Ascending aorta (tissue), 2 donors: ENCODE measurements around the gene TMEM243. TPM values are rescaled to one million over a fixed set of nuclear protein-coding genes. Genes with fewer than 3 reads are reported as not detected.

Source experiments
- DNase-seq, 2 donors: peaks; one replicate each; pipeline ENCODE4 v3.0.0-alpha.2; 2019; ENCODE audit warnings: low spot score in 2 of 2
- H3K27ac ChIP-seq, 2 donors: fragments of 200-600 bp; sonication (generic); one replicate each; pipeline ENCODE4 v1.5.1; 2016 to 2017; ENCODE audit warnings: mild to moderate bottlenecking in 1 of 2
- H3K27me3 ChIP-seq: fragments of 200-600 bp; sonication (generic); one replicate; pipeline ENCODE4 v1.5.1; 2017
- H3K36me3 ChIP-seq, 2 donors: fragments of 200-600 bp; sonication (generic); one replicate each; pipeline ENCODE4 v1.5.1; 2016
- H3K4me1 ChIP-seq, 2 donors: fragments of 200-600 bp; sonication (generic); one replicate each; pipeline ENCODE4 v1.5.1; 2016 to 2017; ENCODE audit warnings: mild to moderate bottlenecking in 1 of 2
- H3K4me3 ChIP-seq, 2 donors: fragments of 200-600 bp; sonication (generic); one replicate each; pipeline ENCODE4 v1.5.1; 2016 to 2017; ENCODE audit warnings: mild to moderate bottlenecking in 1 of 2
- H3K9me3 ChIP-seq, 2 donors: fragments of 200-600 bp; sonication (generic); one replicate each; pipeline ENCODE4 v1.5.1; 2016
- intact Hi-C: fragments of 100-400 bp; cut with DNase I; formaldehyde crosslinking; loops from one replicate; pipeline ENCODE4 v1.15.1; 2023
- total RNA-seq: library from RNA; depleted of rRNA; stranded (reverse); fragments of >200 nt; gene quantifications from one replicate; pipeline ENCODE4 v1.1.0, GENCODE V29; 2016
- TF ChIP-seq, protein P1 (sequence below), 3 experiments: fragments of 200-600 bp in 2 of 3; fragments of 450-650 bp in 1 of 3; sonication (generic) in 2 of 3; IDR thresholded peaks; one replicate each; pipeline ENCODE4 v1.5.1; 2016 to 2019; ENCODE audit warnings: antibody characterized with exemption in 3 of 3, mild to moderate bottlenecking in 1 of 3, moderate library complexity in 1 of 3

TMEM243 gene
- total RNA-seq, 1 donor from 2014 or later: 27.5 TPM

DNA sequence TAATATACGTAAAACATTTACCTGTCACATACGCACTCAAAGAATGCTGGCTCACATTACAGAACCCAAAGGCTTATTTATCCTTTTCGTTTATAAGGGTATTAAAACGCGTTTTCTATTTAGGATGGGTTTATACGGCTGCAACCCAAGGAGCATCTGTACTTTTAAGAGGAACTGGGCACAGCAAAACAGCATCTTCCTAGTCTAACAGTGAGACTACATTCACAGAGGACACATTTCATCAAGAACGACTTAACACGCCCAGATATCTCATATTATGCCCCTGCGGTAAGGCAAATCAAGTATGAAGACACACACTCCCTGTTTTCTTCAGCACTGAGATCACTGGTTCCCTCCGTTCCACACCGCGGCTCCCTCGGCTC is 67.8 kb downstream of the TMEM243 start:
- H3K27me3 ChIP-seq: no peaks in the 10 kb centered on the region
- TF ChIP-seq, protein P1, sequence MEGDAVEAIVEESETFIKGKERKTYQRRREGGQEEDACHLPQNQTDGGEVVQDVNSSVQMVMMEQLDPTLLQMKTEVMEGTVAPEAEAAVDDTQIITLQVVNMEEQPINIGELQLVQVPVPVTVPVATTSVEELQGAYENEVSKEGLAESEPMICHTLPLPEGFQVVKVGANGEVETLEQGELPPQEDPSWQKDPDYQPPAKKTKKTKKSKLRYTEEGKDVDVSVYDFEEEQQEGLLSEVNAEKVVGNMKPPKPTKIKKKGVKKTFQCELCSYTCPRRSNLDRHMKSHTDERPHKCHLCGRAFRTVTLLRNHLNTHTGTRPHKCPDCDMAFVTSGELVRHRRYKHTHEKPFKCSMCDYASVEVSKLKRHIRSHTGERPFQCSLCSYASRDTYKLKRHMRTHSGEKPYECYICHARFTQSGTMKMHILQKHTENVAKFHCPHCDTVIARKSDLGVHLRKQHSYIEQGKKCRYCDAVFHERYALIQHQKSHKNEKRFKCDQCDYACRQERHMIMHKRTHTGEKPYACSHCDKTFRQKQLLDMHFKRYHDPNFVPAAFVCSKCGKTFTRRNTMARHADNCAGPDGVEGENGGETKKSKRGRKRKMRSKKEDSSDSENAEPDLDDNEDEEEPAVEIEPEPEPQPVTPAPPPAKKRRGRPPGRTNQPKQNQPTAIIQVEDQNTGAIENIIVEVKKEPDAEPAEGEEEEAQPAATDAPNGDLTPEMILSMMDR (IDR thresholded peaks at IDR 0.05): no peak
- H3K27ac ChIP-seq: peak overlapping the region; percentile 96 to 99
- no peaks in the 10 kb centered on the region for H3K9me3 ChIP-seq
- H3K4me1 ChIP-seq: peaks cover 3 to 17% of the 10 kb centered on the region in 2 donors
- H3K4me3 ChIP-seq: peak overlapping the region; percentile 81 to 88
- no peaks in the 10 kb centered on the region for H3K36me3 ChIP-seq
- no peak for DNase-seq
- intact Hi-C loops: loop anchor here (1.0 to 10.0 kb wide), 10 partner anchors 69 to 1063 kb away; partner anchors contain the start of genes CROT, DBF4, ELAPOR2 and RUNDC3B

DNA sequence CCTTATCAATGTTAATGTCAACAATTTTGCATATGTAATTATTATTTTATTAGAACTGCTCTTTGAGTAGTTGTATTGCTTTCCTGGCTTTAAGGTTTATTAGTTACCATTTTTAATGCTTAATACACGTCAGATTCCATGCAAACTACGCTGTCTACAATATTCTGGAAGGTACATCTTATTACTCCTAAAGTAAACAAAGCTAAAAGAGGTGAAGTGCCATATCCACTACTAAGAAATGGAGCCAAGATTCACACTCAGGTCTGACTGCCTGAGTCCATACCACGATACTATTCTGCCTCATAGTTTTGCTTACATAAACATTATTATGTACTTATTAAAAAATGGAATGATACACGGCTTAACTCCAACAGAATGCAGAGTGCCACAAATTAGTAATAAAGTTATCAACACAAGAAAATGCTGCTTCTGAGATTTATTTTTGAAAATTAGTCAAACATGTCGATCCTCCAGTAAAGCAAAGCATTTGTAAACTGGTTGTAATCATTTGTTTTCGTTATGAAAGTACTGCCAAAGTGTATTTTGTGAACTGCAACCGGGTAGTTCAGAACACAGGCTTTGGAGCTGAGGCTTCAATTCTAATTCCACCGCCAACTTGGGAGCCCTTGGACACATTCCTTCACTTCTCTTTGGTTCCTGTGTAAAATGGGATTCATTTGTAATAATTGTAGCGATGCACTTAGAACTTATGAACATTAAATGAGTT is 68.4 kb downstream of the TMEM243 start:
- peak overlapping the region; percentile 96 to 99 for H3K27ac ChIP-seq
- H3K9me3 ChIP-seq: no peaks in the 10 kb centered on the region
- intact Hi-C loops: loop anchor here (5.0 to 10.0 kb wide), 5 partner anchors 86 to 1064 kb away; partner anchors contain the start of gene RUNDC3B

DNA sequence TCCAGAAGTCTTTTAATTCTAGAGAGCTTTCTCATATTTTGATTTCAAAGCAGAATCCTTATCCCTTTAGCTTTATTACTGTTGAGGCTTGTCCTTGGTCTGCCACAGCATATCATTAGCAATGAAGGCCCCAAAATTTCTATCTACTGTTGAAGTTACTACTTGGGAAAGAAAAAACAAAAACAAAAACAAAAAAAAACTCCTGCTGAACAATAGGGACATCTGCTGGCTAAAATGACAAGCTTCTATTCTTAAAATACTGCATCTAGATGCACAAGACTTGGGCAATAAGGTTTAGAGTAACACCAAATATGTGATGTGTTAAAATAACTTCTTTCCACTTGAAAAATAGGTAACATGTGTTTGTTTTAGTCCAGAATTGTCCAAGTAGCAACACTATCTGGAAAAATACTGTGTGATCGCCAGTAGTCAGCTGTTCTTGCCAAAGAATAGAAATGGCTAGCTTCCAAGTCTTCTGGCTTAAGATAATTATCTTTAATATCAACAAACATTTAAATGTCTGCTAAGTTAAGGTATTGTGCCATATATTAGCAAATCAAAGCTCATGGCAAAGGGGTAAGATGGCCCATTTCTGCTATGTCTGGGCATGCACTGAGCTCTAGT is 71.1 kb downstream of the TMEM243 start:
- Histone ChIP-seq H3K36me3 (no peaks in the 10 kb centered on the region), H3K27ac (no peak overlapping the region), H3K4me3 (no peak overlapping the region), H3K9me3 (no peaks in the 10 kb centered on the region), H3K27me3 (no peaks in the 10 kb centered on the region), H3K4me1 (peaks cover under 1 to 3% of the 10 kb centered on the region in 2 donors)
- intact Hi-C loops: no loop called here
- TF ChIP-seq, protein P1 (IDR thresholded peaks at IDR 0.05): peak; percentile 12 to 34 (median 29)
- no peak for DNase-seq

More for the DNA sequence above, 68.4 kb downstream of the TMEM243 start:
- TF ChIP-seq, protein P1 (IDR thresholded peaks at IDR 0.05): no peak
- no peak for DNase-seq
- Histone ChIP-seq H3K4me3 (peak overlapping the region; percentile 81 to 88), H3K36me3 (no peaks in the 10 kb centered on the region), H3K27me3 (no peaks in the 10 kb centered on the region), H3K4me1 (peaks cover 3 to 13% of the 10 kb centered on the region in 2 donors)

DNA sequence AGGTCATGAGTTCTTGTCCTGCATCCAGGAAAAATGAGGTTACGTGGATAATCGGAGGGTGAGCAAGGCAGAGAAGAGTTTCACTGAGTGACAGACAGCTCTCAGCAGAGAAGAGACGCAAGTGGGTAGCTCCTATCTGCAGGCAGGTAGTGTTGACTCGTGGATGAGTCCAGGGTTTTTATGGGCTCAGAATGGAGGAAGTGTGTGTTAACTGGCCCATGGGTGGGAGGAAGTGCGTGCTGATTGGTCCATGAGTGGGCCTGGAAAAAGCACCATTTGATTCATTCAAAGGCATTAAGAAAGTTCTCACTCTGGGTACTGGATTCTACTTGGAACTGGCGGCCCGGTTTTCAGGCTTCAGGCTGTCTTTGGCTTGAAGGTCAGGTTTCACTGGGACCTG is 72.0 kb downstream of the TMEM243 start:
- no peak for DNase-seq
- H3K4me1 ChIP-seq: peaks cover 0 to 3% of the 10 kb centered on the region in 2 donors
- TF ChIP-seq, protein P1 (IDR thresholded peaks at IDR 0.05): no peak

DNA sequence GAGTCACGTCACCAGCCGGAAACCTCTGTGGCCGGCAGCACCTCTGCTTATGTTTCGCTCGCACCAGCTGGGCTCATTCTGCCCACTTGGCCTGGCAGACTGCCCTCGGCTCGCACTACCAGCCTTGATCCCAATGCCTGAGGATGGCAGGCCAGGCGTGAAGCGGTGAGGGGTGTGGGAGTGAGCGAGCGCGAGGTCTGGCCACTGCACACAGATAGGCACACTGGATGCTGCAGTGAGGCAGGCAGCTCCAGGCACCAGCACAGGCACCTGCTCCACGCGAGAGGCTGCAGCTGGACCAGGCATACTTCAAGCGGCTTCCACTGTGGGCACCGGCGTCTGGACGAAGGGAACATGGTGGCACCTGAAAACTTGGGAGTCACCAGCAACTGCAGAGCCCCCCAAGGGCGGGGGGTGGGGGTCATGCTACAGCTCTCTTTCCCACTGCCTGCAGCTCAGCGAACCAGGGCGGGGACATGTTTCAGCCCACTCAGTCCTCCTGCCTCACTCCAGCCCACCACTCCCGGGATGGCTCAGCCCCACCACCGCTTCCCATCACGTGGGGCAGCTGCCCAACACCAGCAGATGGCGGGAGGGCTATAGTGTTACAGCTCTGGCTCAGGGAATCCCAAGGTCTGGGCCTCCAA is 72.7 kb downstream of the TMEM243 start:
- TF ChIP-seq, protein P1 (IDR thresholded peaks at IDR 0.05): no peak
- no peak for DNase-seq
- intact Hi-C loops: no loop called here

More for the DNA sequence above, 72.0 kb downstream of the TMEM243 start:
- no peak overlapping the region for H3K27ac ChIP-seq
- no peaks in the 10 kb centered on the region for H3K27me3 ChIP-seq
- H3K36me3 ChIP-seq: no peaks in the 10 kb centered on the region
- intact Hi-C loops: no loop called here
- no peaks in the 10 kb centered on the region for H3K9me3 ChIP-seq
- H3K4me3 ChIP-seq: no peak overlapping the region

More for the DNA sequence above, 72.7 kb downstream of the TMEM243 start:
- Histone ChIP-seq H3K36me3 (no peaks in the 10 kb centered on the region), H3K4me3 (no peak overlapping the region), H3K27me3 (no peaks in the 10 kb centered on the region), H3K27ac (no peak overlapping the region), H3K9me3 (no peaks in the 10 kb centered on the region), H3K4me1 (peaks cover 0 to 3% of the 10 kb centered on the region in 2 donors)

Other genes with a start within 250 kb of the TMEM243 start
- 1.1 TPM for gene ELAPOR2, start 160.1 kb downstream of the TMEM243 start, total RNA-seq
- 23.1 TPM for gene DMTF1, start 67.3 kb downstream of the TMEM243 start, total RNA-seq
- 3.0 TPM for gene CROT, start 125.9 kb upstream of the TMEM243 start, total RNA-seq